Measurements from ENCODE around the gene MRPL24. TPM values are rescaled to one million over a fixed set of nuclear protein-coding genes. Genes with fewer than 3 reads are reported as not detected.

MRPL24 gene
- total and polyA plus RNA-seq, 2 of the 13 experiments (the other 11 are each of a cell fraction or from before 2014, with no cell fraction given) = 38.1 to 42.9 TPM

- TF ChIP-seq PRDM10 (CRISPR knock-in tag; IDR thresholded peaks at IDR 0.05; ENCODE audit: low read depth) = no peak
- TF ChIP-seq ZIK1 (CRISPR knock-in tag; IDR thresholded peaks at IDR 0.05; ENCODE audit: borderline replicate concordance, low read depth) = no peak
- TF ChIP-seq NCOA5 (CRISPR knock-in tag; IDR thresholded peaks at IDR 0.05) = no peak
- no peak for TF ChIP-seq FOXO4 (CRISPR knock-in tag; conservative IDR thresholded peaks at IDR 0.05)
- TF ChIP-seq HIVEP1 (CRISPR knock-in tag; IDR thresholded peaks at IDR 0.05) = no peak
- TF ChIP-seq ARID2 (CRISPR knock-in tag; IDR thresholded peaks at IDR 0.05; ENCODE audit: borderline replicate concordance) = no peak
- no peak for TF ChIP-seq DNMT3B (CRISPR knock-in tag; conservative IDR thresholded peaks at IDR 0.05)
- no peak for TF ChIP-seq NCOR1 (IDR thresholded peaks at IDR 0.05; ENCODE audit: borderline replicate concordance, low read length)
- TF ChIP-seq ZNF580 (CRISPR knock-in tag; IDR thresholded peaks at IDR 0.05; ENCODE audit: borderline replicate concordance, low read depth) = 0 out of 2 replicates have a peak, but pooled peaks have one; percentile 46
- 0 out of 2 replicates have a peak, but pooled peaks have one; percentile 28 for TF ChIP-seq GZF1 (CRISPR knock-in tag; IDR thresholded peaks at IDR 0.05)
- no peak for TF ChIP-seq SETDB1 (CRISPR knock-in tag; IDR thresholded peaks at IDR 0.05; ENCODE audit: borderline replicate concordance)
- TF ChIP-seq ZFP82 (CRISPR knock-in tag; IDR thresholded peaks at IDR 0.05; ENCODE audit: borderline replicate concordance) = no peak
- no peak for TF ChIP-seq ZNF460 (CRISPR knock-in tag; IDR thresholded peaks at IDR 0.05; ENCODE audit: borderline replicate concordance)
- TF ChIP-seq ZC3H4 (CRISPR knock-in tag; IDR thresholded peaks at IDR 0.05; ENCODE audit: borderline replicate concordance) = no peak
- no peak for TF ChIP-seq ZBTB43 (CRISPR knock-in tag; conservative IDR thresholded peaks at IDR 0.05)
- TF ChIP-seq GATAD1 (CRISPR knock-in tag; IDR thresholded peaks at IDR 0.05) = peak; percentile 74
- no peak for TF ChIP-seq HNRNPUL1 (IDR thresholded peaks at IDR 0.05; ENCODE audit: low read depth, low read length)
These were observed 15.1 kb downstream of the MRPL24 start (continued) for GRCh38 chr1:156725683-156726280.

Data from HepG2 (cell line).